ENCODE data around the gene RAD51B.

RAD51B gene

GRCh38 chr14:68167383-68168087 is 348.0 kb downstream of the RAD51B start:
- H3K4me3 ChIP-seq (ENCODE audit: severe bottlenecking): no peak overlapping the region
- no peaks in the 10 kb centered on the region for H3K9me3 ChIP-seq (ENCODE audit: severe bottlenecking)
- TF ChIP-seq, protein P1, sequence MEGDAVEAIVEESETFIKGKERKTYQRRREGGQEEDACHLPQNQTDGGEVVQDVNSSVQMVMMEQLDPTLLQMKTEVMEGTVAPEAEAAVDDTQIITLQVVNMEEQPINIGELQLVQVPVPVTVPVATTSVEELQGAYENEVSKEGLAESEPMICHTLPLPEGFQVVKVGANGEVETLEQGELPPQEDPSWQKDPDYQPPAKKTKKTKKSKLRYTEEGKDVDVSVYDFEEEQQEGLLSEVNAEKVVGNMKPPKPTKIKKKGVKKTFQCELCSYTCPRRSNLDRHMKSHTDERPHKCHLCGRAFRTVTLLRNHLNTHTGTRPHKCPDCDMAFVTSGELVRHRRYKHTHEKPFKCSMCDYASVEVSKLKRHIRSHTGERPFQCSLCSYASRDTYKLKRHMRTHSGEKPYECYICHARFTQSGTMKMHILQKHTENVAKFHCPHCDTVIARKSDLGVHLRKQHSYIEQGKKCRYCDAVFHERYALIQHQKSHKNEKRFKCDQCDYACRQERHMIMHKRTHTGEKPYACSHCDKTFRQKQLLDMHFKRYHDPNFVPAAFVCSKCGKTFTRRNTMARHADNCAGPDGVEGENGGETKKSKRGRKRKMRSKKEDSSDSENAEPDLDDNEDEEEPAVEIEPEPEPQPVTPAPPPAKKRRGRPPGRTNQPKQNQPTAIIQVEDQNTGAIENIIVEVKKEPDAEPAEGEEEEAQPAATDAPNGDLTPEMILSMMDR (IDR thresholded peaks at IDR 0.05; ENCODE audit: poor library complexity, severe bottlenecking): no peak
- H3K27ac ChIP-seq (ENCODE audit: poor library complexity, severe bottlenecking): no peak overlapping the region
- no peak for DNase-seq (ENCODE audit: low spot score)
- ATAC-seq (ENCODE audit: low read depth): no peak
- peaks cover 12% of the 10 kb centered on the region for H3K4me1 ChIP-seq (ENCODE audit: insufficient read depth, poor library complexity, severe bottlenecking)
- H3K27me3 ChIP-seq (ENCODE audit: insufficient read depth, poor library complexity, severe bottlenecking): no peaks in the 10 kb centered on the region
- no peaks in the 10 kb centered on the region for H3K36me3 ChIP-seq (ENCODE audit: low read depth)

DNA sequence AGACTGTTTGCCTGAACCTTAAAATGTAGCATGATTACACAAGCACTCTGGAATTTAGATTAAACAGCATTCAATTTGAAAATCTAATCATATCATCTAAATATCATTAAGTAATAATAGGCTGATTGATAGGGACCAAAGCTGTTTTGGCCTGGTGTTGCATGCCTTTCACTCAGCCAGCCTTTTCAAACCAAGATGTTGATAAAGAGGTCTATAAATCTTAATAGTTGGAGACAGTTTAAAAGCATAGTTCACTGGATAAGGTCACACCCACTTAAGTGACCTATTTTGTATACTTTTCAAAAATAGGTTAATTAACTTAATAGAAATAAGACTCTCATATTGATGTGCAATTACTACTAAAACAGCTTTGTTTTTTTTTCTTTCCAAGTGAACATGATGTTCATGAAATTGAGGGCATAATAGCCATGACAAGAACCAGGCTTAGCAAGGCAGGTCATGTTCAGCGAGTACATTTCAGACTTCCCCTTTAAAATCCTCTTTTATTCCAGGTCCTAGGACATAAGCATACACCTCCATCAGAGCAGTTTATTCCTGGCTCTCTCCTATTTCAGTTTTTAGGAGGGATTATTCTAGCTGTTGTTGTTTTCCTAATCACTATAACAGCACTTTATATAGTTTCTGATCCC is 349.0 kb downstream of the RAD51B start:
- no peak for ATAC-seq (ENCODE audit: low read depth)
- Histone ChIP-seq H3K36me3 (ENCODE audit: low read depth) (no peaks in the 10 kb centered on the region), H3K27me3 (ENCODE audit: insufficient read depth, poor library complexity, severe bottlenecking) (no peaks in the 10 kb centered on the region), H3K9me3 (ENCODE audit: severe bottlenecking) (no peaks in the 10 kb centered on the region), H3K4me1 (ENCODE audit: insufficient read depth, poor library complexity, severe bottlenecking) (peaks cover 14% of the 10 kb centered on the region), H3K27ac (ENCODE audit: poor library complexity, severe bottlenecking) (no peak overlapping the region), H3K4me3 (ENCODE audit: severe bottlenecking) (no peak overlapping the region)
- no peak for DNase-seq (ENCODE audit: low spot score)
- TF ChIP-seq, protein P1 (IDR thresholded peaks at IDR 0.05; ENCODE audit: poor library complexity, severe bottlenecking): no peak

GRCh38 chr14:68172216-68172615 is 352.6 kb downstream of the RAD51B start:
- DNase-seq (ENCODE audit: low spot score): no peak
- H3K27ac ChIP-seq (ENCODE audit: poor library complexity, severe bottlenecking): no peak overlapping the region

GRCh38 chr14:68172627-68173026 is 353.0 kb downstream of the RAD51B start:
- Histone ChIP-seq H3K36me3 (ENCODE audit: low read depth) (no peaks in the 10 kb centered on the region), H3K27ac (ENCODE audit: poor library complexity, severe bottlenecking) (no peak overlapping the region), H3K9me3 (ENCODE audit: severe bottlenecking) (no peaks in the 10 kb centered on the region), H3K4me3 (ENCODE audit: severe bottlenecking) (no peak overlapping the region), H3K4me1 (ENCODE audit: insufficient read depth, poor library complexity, severe bottlenecking) (peaks cover 11% of the 10 kb centered on the region), H3K27me3 (ENCODE audit: insufficient read depth, poor library complexity, severe bottlenecking) (no peaks in the 10 kb centered on the region)
- no peak for DNase-seq (ENCODE audit: low spot score)
- TF ChIP-seq, protein P1 (IDR thresholded peaks at IDR 0.05; ENCODE audit: poor library complexity, severe bottlenecking): no peak
- peak; percentile 38; the same call in 1 of the 3 replicates for ATAC-seq (ENCODE audit: low read depth)

More at GRCh38 chr14:68172216-68172615, 352.6 kb downstream of the RAD51B start:
- H3K36me3 ChIP-seq (ENCODE audit: low read depth): no peaks in the 10 kb centered on the region
- ATAC-seq (ENCODE audit: low read depth): 0 out of 3 replicates have a peak, but pooled peaks have one; percentile 36
- H3K4me3 ChIP-seq (ENCODE audit: severe bottlenecking): no peak overlapping the region
- H3K27me3 ChIP-seq (ENCODE audit: insufficient read depth, poor library complexity, severe bottlenecking): no peaks in the 10 kb centered on the region
- TF ChIP-seq, protein P1 (IDR thresholded peaks at IDR 0.05; ENCODE audit: poor library complexity, severe bottlenecking): no peak
- H3K9me3 ChIP-seq (ENCODE audit: severe bottlenecking): no peaks in the 10 kb centered on the region
- peaks cover 11% of the 10 kb centered on the region for H3K4me1 ChIP-seq (ENCODE audit: insufficient read depth, poor library complexity, severe bottlenecking)

Data from RWPE2 (cell line).